NCI-H2029 treated with DMSO at 0.1 percent for 48 hours (cell line): Measurements from ENCODE around the gene EPHA10.

Experiments
- DNase-seq: peaks from one replicate; lab custom pipeline; 2025; lab: John Stamatoyannopoulos, UW

The EPHA10 gene

DNA sequence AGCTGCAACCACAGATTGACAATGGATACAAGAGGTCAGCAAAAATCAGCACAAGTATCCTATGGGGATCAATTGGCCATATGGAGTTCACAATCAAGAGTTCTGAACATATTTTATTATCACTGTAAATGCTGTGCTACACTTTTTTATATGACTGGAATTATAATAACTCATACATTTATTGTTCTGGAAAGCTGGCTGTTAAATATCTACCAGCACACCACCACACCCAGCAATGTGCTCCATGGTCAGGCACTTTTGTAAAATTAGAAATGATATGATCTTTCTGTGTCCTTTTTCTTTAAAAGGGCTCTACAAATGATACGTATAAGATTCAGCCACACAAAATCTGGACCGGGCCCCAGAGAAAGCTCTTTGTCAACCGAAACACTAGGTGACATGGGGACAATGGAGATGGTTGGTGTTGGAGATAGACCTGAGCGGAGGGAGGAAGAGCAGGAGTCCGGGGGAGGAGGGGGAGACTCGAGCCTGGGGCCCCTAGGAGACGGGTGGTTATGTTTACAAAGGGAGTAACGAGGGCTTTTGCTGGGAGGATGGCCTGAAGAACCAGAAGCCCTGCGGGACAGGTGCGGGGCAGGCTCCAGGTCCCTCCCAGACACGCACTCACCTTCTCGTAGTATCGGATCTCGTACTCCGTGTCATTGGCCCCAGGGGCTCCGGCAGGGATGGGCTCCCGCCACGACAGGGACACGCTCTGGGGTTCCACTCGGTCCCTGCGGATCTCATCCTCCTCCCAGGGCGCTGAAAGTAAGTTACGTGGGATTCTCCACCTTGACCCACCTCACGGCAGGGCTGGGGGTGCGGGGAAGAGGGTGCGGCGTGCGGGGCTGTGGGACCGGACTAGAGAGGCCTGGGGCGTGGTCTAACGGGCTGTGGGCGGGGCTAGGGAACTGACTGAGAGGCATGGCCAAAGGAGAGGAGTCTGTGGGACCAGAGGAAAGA is 30.0 kb downstream of the EPHA10 start:
- no peak for DNase-seq

GRCh38 chr1:37732111-37732780 is 32.7 kb downstream of the EPHA10 start:
- DNase-seq: no peak

DNA sequence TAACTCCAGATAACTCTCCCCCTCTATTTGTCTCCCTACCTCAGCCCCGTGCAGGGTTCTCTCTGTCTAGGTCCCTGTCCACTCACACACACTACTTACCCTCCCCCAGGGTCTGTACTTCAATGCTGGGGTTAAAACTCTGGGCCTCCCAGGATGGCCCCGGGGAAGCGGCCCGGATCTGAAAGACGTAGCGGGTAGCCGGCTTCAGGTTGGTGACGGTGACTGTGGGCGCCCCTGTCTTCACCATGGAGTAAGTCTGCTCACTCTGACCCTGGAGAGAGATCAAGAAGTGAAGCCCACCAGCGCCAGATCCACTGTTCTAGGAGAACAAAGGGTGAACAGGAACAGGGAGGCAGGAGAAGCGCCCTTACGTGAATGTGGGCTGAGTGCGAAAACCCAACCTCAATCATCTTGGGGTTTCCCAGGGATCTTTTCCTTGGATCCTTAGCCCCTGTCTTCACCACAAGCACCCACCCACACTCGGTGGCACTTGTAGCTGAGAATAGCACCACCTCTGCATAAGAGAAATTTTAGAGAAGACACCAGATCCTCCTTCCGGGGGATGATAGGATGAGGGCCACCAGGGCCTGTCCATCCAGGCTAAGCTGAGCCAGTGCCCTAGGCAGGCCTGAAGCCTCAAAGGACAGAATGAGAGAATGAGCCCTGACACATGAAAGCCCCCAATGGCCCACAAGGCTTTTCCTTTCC is 33.5 kb downstream of the EPHA10 start:
- DNase-seq: no peak

- no peak for DNase-seq
Observed at GRCh38 chr1:37730376-37730775, 34.5 kb downstream of the EPHA10 start.

GRCh38 chr1:37728416-37728815 is 36.5 kb downstream of the EPHA10 start:
- DNase-seq: no peak

- no peak for DNase-seq
Observed at GRCh38 chr1:37726751-37727585, 38.0 kb downstream of the EPHA10 start.

GRCh38 chr1:37725851-37726613 is 38.9 kb downstream of the EPHA10 start:
- DNase-seq: no peak

GRCh38 chr1:37724575-37724974 is 40.3 kb downstream of the EPHA10 start:
- DNase-seq: no peak

DNA sequence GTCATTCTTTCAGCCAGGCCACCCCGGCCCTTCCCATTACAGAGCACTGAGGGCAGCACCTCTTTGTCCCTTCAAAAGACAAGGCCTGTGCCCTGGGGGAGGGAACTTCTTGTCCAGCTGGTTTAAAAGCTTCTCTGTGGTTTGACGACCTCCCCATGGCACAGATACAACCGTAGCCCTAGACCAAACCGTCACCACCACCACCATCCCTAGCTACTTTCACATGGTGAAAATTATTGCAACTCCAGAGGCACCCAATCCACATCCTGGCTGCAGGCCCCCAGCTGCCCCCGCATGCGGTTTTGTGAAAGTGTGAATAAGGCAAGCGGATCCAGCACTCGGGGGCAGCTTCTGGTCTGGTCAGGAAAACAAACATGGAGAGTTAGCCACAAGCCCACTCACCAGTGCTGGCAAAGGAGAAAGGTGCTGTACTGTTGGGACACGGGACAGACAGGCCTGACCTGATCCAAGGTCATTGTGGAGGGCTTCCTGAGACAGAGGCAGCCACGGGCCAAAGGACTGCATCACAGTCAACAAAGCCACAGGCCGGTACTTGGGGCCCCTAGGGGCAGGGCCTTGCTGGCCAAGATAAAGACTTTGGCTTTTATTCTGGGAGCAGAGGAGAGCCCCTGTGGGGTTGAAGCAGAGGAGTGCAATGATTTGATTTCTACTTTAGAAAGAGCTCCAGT is 41.4 kb downstream of the EPHA10 start:
- DNase-seq: no peak

- no peak for DNase-seq
Observed at GRCh38 chr1:37723072-37723389, 41.9 kb downstream of the EPHA10 start.

DNA sequence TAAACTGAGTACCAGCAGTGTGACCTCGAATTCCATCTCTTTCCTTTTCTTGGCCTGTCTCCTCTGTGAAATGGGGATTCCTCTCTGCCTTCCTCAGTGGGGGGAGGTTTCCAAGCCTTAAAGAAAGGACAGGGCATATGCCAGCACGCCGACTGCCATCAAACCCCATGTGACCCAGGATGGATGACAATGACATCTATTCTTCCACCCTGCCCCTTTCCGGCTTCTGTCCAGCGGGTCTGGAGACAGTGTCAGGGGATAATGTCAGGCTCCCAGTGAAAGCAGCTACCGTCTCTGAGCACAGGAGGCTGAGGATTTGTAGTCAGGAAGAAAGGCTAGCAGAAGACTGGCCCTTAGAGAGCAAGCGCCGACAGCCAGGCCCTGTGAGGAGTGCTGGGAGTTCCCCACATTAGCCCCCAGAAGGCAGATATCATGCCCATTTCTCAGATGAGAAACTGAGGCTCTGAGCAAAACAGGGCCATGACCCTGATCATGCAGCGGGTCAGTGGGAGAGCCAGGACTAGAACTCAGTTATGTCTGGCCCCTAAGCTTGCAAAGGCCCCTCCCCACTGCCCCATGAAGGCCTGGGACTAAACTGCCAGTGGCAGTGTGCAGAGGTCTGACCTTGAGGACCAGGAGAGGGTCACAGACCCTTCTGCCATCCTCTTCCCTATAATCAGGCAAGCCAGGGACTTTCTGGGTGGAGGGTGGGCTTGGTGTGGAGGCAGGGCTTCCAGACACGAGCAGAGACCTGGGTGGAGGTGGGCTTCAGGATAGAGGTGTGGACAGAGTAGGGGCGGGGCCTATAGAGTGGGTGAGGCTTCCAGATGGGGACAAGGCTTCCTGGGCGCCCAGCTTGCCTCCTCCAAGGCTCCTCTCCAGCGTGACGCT is 42.5 kb downstream of the EPHA10 start:
- DNase-seq: no peak

- DNase-seq: no peak
Observed at GRCh38 chr1:37721565-37721964, 43.4 kb downstream of the EPHA10 start.

DNA sequence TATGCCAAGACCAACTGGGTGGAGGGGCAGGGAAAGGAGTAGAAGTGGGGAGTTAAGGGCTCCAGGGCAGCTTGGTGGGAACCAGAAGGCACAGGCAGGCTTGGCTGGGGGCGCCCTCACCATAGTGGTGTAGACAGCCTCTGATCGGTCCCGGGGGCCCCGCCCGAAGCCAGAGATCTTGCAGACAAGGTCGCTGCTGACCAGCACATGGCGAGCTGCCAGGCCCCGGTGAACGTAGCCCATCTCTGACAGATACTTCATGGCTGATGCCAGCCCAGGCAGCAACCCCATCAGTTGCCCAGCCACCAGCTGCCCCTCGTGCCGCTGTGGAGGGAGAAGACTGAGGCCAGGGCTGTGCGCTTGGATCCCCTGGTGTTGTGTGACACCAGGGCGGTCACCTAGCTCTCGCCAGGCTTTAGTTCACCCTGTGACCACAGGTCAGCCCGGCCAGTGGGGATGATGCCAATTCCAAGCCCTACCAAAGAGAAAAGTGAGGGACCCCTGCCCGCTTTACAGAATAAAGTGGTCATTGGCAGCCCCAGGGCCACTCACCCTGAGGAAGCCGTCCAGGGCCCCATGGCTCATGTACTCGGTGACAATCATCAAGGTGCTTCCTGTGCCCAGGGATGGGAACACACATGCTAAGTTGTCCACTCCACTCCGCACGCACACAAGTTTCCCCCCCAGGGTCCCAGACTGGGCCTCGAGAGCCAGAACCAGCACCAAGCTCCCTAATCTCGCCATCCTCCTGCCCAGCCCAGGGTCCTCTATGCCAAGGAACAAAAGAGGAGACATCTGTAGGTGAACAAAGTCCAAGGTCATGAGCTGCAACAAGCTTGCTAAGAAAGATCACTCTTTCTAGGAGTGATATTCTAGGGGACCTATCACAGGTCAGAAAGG is 44.4 kb downstream of the EPHA10 start:
- DNase-seq: no peak

DNA sequence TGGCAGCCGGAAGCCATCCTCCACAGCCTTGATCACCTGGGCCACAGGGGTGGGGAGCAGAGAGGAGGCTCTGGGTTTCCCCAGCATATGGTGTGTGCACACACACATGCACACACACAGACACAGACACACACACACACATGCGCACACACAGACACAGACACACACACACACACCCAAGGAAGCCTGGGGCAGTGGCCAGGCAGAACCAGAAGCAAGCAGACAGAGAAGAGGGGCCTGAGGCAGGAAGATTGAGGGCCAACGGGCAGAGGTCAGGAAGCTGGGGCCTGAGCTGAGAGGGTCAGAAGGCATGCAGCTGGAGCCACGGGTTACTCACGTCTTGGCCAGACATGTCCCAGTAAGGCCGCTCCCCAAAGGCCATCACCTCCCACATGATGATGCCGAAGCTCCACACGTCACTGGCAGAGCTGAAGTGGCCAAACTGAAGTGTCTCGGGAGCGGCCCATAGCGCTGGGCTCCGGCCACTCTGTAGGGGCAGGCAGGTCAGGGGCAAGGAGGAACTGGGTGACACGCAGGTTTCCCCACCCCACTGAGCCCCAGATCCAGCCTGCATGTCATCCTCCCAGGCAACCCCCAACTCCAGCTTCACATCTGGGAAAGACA is 45.2 kb downstream of the EPHA10 start:
- no peak for DNase-seq

DNA sequence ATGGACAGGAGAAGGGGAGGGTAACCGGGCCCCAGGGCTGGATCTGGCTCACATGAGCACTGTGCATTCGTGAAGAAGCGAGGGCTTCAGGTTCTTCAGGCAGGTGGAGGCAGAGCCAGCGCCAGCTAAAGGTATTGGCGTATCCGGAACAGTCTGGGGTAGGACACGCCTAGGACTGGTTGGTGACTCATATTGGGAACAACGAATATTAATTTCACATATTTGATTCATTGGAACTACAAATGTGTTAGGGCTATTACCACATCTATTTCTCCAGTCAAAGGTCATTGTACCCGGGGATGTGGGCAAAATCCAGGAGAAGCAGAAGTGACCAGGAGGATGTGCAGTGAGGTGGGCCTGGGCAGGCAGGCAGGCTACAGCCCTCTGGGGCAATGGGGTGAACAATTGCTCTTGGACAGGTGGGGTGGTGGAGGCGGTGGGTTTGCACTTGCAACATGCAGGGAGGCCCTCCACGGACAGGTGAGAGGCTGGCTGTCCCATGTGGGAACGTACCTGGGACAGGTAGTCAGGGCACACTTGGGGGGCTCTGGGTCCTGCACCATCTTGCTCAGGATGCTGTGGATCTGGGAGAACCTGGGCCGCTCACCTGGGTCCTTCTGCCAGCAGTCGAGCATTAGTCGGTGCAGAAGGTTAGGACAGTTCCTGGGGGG is 45.9 kb downstream of the EPHA10 start:
- no peak for DNase-seq

GRCh38 chr1:37718181-37718900 is 46.6 kb downstream of the EPHA10 start:
- no peak for DNase-seq

- no peak for DNase-seq
Observed at GRCh38 chr1:37717631-37718030, 47.3 kb downstream of the EPHA10 start.
